ENCODE data around the gene MAGI3. TPM values are rescaled to one million over a fixed set of nuclear protein-coding genes. Genes with fewer than 3 reads are reported as not detected.

MAGI3 gene
- total and polyA plus RNA-seq, 2 donors (not counting 1 experiment from before 2014, with no cell fraction given), result 5.1 to 9.2 TPM

GRCh38 chr1:113369040-113369439 is 21.3 kb upstream of the MAGI3 start:
- no peak overlapping the region for H3K4me2 ChIP-seq (ENCODE audit: extremely low read depth, insufficient read depth, low read length)
- TF ChIP-seq EZH2 (IDR thresholded peaks at IDR 0.05; ENCODE audit: low read length, missing control alignments) (no peak), CTCF (conservative IDR thresholded peaks at IDR 0.05 in 1 of 2, IDR thresholded peaks at IDR 0.05 in 1 of 2; ENCODE audit: low read depth in 1 of 2, low read length in 2 of 2) (no peak)
- no peak overlapping the region for H3K27ac ChIP-seq (ENCODE audit: insufficient read depth, low read length)
- no peaks in the 10 kb centered on the region for H3K79me2 ChIP-seq (ENCODE audit: control insufficient read depth, insufficient read depth, low read length)
- no peak overlapping the region for H2AFZ ChIP-seq (ENCODE audit: low read length)
- H3K36me3 ChIP-seq (ENCODE audit: control insufficient read depth, insufficient read depth, low read length), result no peaks in the 10 kb centered on the region
- no peak overlapping the region for H3K4me3 ChIP-seq (replicated peaks in 1 of 4; ENCODE audit: control extremely low read depth in 1 of 4, insufficient read depth in 1 of 4, low read depth in 3 of 4, low read length in 4 of 4)
- no peaks in the 10 kb centered on the region for H3K9me3 ChIP-seq (ENCODE audit: control insufficient read depth, insufficient read depth, low read depth, low read length)
- DNase-seq (ENCODE audit: low read depth in 2 of 2), result no peak
- H3K9ac ChIP-seq (ENCODE audit: insufficient read depth, low read length), result no peak overlapping the region
- H3K27me3 ChIP-seq (ENCODE audit: control insufficient read depth, insufficient read depth, low read length), result no peaks in the 10 kb centered on the region
- no peaks in the 10 kb centered on the region for H3K4me1 ChIP-seq (ENCODE audit: control insufficient read depth, extremely low read depth, insufficient read depth, low read length)
- H4K20me1 ChIP-seq (ENCODE audit: control insufficient read depth, extremely low read depth, insufficient read depth, low read length), result no peaks in the 10 kb centered on the region

GRCh38 chr1:113369699-113370098 is 20.6 kb upstream of the MAGI3 start:
- H3K9ac ChIP-seq (ENCODE audit: insufficient read depth, low read length), result no peak overlapping the region
- no peak overlapping the region for H3K27ac ChIP-seq (ENCODE audit: insufficient read depth, low read length)
- no peaks in the 10 kb centered on the region for H3K79me2 ChIP-seq (ENCODE audit: control insufficient read depth, insufficient read depth, low read length)
- H4K20me1 ChIP-seq (ENCODE audit: control insufficient read depth, extremely low read depth, insufficient read depth, low read length), result no peaks in the 10 kb centered on the region
- no peaks in the 10 kb centered on the region for H3K4me1 ChIP-seq (ENCODE audit: control insufficient read depth, extremely low read depth, insufficient read depth, low read length)
- DNase-seq (ENCODE audit: low read depth in 2 of 2), result no peak
- H3K36me3 ChIP-seq (ENCODE audit: control insufficient read depth, insufficient read depth, low read length), result no peaks in the 10 kb centered on the region
- no peaks in the 10 kb centered on the region for H3K9me3 ChIP-seq (ENCODE audit: control insufficient read depth, insufficient read depth, low read depth, low read length)
- H2AFZ ChIP-seq (ENCODE audit: low read length), result no peak overlapping the region
- no peak overlapping the region for H3K4me2 ChIP-seq (ENCODE audit: extremely low read depth, insufficient read depth, low read length)
- no peaks in the 10 kb centered on the region for H3K27me3 ChIP-seq (ENCODE audit: control insufficient read depth, insufficient read depth, low read length)
- no peak overlapping the region for H3K4me3 ChIP-seq (replicated peaks in 1 of 4; ENCODE audit: control extremely low read depth in 1 of 4, insufficient read depth in 1 of 4, low read depth in 3 of 4, low read length in 4 of 4)
- TF ChIP-seq CTCF (conservative IDR thresholded peaks at IDR 0.05 in 1 of 2, IDR thresholded peaks at IDR 0.05 in 1 of 2; ENCODE audit: low read depth in 1 of 2, low read length in 2 of 2) (no peak), EZH2 (IDR thresholded peaks at IDR 0.05; ENCODE audit: low read length, missing control alignments) (no peak)

DNA sequence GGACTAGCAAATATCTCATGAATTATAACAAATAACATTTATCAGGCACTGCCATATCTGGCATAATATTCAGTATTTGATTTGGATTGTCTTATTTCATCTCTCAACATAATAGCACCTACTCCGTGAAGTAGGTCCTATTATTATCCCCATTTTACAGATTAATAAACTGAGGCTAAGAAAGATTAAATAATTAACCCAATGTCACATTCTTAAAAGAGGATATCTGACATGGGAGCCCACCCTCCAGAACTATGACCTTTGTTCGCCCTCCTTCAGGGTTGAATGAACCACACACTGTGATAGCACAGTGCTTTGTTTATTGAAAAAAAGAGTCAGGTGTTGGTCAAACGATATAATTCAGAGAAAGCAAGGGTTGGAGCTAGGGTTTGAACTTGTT is 19.4 kb upstream of the MAGI3 start:
- DNase-seq (ENCODE audit: low read depth in 2 of 2), result no peak
- no peak overlapping the region for H3K27ac ChIP-seq (ENCODE audit: insufficient read depth, low read length)
- H3K9me3 ChIP-seq (ENCODE audit: control insufficient read depth, insufficient read depth, low read depth, low read length), result no peaks in the 10 kb centered on the region
- H2AFZ ChIP-seq (ENCODE audit: low read length), result no peak overlapping the region
- no peak overlapping the region for H3K4me2 ChIP-seq (ENCODE audit: extremely low read depth, insufficient read depth, low read length)
- H3K27me3 ChIP-seq (ENCODE audit: control insufficient read depth, insufficient read depth, low read length), result no peaks in the 10 kb centered on the region
- no peaks in the 10 kb centered on the region for H4K20me1 ChIP-seq (ENCODE audit: control insufficient read depth, extremely low read depth, insufficient read depth, low read length)
- no peak overlapping the region for H3K9ac ChIP-seq (ENCODE audit: insufficient read depth, low read length)
- H3K36me3 ChIP-seq (ENCODE audit: control insufficient read depth, insufficient read depth, low read length), result no peaks in the 10 kb centered on the region
- no peak overlapping the region for H3K4me3 ChIP-seq (replicated peaks in 1 of 4; ENCODE audit: control extremely low read depth in 1 of 4, insufficient read depth in 1 of 4, low read depth in 3 of 4, low read length in 4 of 4)
- no peaks in the 10 kb centered on the region for H3K4me1 ChIP-seq (ENCODE audit: control insufficient read depth, extremely low read depth, insufficient read depth, low read length)
- no peak for TF ChIP-seq EZH2 (IDR thresholded peaks at IDR 0.05; ENCODE audit: low read length, missing control alignments)
- TF ChIP-seq CTCF (conservative IDR thresholded peaks at IDR 0.05 in 1 of 2, IDR thresholded peaks at IDR 0.05 in 1 of 2; ENCODE audit: low read depth in 1 of 2, low read length in 2 of 2), result no peak
- no peaks in the 10 kb centered on the region for H3K79me2 ChIP-seq (ENCODE audit: control insufficient read depth, insufficient read depth, low read length)
